ENCODE results near the gene SNX14.
"Not testable (repeated sequence)": the region's sequence is repeated elsewhere in the genome, so short reads cannot be mapped to it uniquely, and the experiment has no call there.

SNX14 gene

DNA sequence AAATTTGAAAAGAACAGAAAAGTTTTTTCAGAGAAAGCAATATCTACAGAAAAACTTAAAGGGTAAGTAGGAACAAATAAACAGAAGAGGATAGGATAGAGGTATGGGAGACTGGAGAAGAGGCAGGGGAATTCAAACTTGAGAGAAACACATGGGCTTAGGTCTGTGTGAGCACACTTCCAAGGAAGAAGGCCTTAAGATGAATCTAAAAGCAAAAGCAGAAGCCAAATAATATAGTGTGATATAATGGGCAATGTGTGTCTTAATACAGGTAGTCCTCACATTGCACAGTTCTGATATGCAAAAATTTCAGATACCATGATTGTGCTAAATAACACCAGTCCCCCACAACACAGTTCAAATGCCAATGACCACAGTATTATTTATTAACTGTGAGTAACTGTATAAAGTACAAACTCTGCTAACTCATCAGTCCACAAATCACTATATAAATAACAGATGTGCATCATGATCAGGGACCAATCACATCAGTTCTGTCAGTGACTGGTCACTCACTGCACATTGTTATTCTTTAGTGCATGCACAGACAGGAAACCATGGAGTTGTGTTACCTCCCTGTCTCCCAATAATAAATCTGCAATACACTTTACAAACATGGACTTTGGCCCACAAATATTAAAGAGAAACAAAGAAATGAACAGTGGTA, 18.6 kb downstream of the SNX14 start:
- FAIRE-seq (peak; percentile 72), DNase-seq (ENCODE audit: insufficient read length, low spot score) (no peak)
- no peak for TF ChIP-seq POLR2A (IDR thresholded peaks at IDR 0.05; ENCODE audit: low read depth, low read length)

DNA sequence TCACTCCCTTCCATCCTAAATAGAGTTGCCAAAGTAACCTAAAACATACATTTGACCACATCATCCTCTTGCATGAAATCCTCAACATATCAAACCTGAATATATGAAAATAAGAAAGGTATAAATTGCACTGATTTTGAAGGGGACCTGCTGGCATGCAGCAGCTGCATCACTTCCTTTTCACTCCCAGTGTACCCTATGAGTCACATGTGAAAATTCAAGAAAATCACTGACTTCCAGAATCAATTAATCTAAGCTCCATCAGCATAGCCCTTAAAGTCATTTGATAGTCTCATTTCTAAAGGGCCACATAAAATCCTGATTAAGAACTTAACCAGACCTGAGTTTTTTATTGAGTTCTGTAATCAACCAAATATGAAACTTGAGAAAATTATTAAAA, 24.3 kb downstream of the SNX14 start:
- no peak for TF ChIP-seq POLR2A (IDR thresholded peaks at IDR 0.05; ENCODE audit: low read depth, low read length)
- FAIRE-seq, result peak; percentile 83
- peak; percentile 14 for DNase-seq (ENCODE audit: insufficient read length, low spot score)

DNA sequence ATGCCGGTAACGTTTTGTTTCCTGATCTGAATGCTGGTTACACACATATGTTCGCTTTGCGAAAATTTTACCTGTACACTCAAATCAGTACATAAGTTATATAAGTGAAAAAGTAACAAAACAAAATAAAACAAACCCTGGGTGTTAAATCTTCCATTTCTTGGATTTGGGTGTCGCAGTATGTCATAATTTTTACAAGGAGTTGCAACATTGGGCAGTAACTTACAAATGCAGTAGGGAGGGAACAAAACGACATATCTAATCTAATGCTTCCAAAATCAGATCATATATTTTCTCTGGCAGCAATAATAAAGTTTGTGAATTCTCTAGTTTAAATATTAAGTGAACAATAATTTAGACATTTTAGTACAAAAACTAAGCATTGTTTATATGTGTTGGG, 25.2 kb downstream of the SNX14 start:
- TF ChIP-seq POLR2A (IDR thresholded peaks at IDR 0.05; ENCODE audit: low read depth, low read length), result no peak
- DNase-seq (ENCODE audit: insufficient read length, low spot score) (no peak), FAIRE-seq (peak; percentile 61)

DNA sequence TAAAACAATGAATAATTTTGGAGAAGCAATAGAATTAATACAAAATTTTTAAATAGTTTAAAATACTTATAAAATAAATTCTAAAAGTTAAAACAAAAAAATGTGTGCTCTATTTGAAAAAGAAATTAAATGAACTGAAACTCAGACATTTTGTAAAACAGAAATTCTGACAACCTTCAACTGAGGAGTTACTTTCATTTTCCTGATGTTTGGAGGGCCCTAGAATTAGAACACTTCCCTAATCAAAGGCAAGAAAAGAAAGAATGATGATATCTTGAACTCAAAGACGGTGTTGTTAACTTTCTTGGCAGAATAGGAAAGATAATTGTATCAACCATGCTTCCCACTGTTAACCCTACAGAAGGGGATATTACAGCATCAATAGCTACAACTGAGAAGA, 27.9 kb downstream of the SNX14 start:
- no peak for DNase-seq (ENCODE audit: insufficient read length, low spot score)
- FAIRE-seq, result peak; percentile 68
- no peak for TF ChIP-seq POLR2A (IDR thresholded peaks at IDR 0.05; ENCODE audit: low read depth, low read length)

DNA sequence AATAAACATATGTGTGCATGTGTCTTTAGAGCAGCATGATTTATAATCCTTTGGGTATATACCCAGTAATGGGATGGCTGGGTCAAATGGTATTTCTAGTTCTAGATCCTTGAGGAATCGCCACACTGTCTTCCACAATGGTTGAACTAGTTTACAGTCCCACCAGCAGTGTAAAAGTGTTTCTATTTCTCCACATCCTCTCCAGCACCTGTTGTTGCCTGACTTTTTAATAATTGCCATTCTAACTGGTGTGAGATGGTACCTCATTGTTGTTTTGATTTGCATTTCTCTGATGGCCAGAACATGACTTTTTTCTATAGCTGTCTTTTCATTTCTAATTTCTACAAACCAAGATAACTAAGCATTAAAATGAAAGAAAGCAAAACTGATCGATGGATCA, 29.4 kb downstream of the SNX14 start:
- FAIRE-seq, result not testable (repeated sequence)

DNA sequence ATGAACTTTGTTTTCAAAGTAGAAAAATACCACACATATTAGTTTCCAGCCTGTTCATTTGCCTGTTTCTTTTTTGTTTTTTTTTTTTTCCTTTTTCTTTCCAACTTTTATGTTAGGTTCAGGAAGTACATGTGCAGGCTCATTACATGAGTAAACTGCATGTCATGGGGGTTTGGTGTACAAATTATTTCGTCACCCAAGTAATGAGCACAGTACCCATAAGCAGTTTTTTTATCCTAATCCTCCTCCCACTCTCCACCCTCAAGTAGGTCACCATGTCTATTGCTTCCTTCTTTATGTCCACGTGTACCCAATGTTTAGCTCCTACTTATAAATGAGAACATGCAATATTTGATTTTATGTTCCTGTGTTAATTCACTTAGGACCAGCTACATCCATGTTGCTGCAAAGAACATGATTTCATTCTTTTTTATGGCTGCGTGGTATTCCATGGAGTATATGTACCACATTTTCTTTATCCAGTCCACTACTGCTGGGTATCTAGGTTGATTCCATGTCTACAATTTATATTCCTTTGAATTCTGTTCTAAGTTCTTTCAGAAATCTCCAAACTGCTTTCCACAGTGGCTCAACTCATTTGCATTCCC, 31.8 kb downstream of the SNX14 start:
- no peak for TF ChIP-seq POLR2A (IDR thresholded peaks at IDR 0.05; ENCODE audit: low read depth, low read length)
- DNase-seq (ENCODE audit: insufficient read length, low spot score), result no peak
- peak; percentile 41 for FAIRE-seq

More for the DNA sequence above, 29.4 kb downstream of the SNX14 start:
- not testable (repeated sequence) for DNase-seq (ENCODE audit: insufficient read length, low spot score)

DNA sequence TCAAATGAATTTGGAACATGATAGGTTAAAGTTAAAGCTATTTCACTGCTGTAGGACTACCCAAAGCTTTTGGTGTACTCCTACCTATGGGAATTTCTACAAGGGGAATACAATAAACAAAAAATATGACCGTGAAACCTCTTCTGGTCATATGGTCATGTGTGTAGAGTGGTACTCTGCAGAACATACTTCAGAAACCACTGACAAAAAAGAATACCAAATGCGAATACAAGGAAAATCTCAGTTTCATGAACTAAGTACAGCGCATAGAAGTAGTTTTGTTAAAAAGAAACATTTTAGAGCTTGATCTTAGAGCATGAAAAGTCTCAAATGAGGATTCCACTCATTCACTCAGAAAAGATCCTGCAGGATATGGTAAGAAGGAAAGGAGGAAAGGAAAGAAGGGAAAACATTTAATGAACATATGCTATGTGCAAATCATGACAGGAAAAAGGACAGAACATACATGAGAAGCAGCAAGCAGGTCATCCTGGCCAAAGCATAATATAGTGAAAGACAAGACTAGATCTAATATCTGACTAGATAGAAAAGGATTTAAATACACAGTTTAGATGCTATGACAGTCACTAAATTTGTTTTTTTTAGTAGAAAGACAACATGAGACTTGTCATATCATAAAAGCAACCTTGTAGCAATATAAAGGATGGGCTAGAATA, 36.5 kb downstream of the SNX14 start:
- DNase-seq (ENCODE audit: insufficient read length, low spot score) (no peak), FAIRE-seq (peak; percentile 75)
- TF ChIP-seq POLR2A (IDR thresholded peaks at IDR 0.05; ENCODE audit: low read depth, low read length), result no peak

DNA sequence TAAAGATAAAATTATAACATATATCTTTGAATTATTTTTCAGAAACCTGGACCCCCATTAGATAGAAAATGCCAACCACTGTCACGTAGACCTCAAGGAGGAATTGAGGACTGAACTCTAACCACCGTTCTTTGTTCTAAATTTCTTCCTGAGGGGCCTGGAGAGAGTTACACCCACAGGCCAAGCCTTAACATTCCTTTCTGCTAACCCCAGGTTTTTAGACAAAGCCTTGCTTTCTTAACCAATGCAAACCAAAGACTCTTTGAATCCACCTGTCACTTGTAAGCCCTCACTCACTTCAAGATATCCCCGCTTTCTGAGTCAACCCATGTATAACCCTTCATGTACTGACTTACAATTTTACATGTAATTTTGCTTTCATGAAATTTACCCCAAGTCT, 41.0 kb downstream of the SNX14 start:
- FAIRE-seq, result no peak
- no peak for TF ChIP-seq POLR2A (IDR thresholded peaks at IDR 0.05; ENCODE audit: low read depth, low read length)
- no peak for DNase-seq (ENCODE audit: insufficient read length, low spot score)

DNA sequence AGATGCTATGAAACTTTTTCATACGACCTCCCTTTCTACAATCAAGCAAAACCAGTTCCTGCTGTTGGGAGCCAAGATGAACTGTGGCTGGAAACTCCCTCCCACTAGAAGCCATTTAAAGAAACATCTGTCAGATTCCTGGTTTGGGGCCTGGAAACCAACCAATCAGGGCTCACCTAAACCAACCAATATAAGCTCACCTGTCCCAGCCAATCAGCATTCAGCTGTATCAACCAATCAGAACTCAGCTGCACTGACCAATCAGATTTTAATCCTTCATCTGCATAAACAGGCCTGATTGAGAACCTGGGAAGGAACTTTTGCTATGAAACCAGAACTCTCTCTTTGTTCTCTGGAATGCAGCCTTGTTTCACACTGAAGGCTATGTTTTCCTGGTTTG, 42.4 kb downstream of the SNX14 start:
- no peak for TF ChIP-seq POLR2A (IDR thresholded peaks at IDR 0.05; ENCODE audit: low read depth, low read length)
- DNase-seq (ENCODE audit: insufficient read length, low spot score), result no peak
- FAIRE-seq, result peak; percentile 64

DNA sequence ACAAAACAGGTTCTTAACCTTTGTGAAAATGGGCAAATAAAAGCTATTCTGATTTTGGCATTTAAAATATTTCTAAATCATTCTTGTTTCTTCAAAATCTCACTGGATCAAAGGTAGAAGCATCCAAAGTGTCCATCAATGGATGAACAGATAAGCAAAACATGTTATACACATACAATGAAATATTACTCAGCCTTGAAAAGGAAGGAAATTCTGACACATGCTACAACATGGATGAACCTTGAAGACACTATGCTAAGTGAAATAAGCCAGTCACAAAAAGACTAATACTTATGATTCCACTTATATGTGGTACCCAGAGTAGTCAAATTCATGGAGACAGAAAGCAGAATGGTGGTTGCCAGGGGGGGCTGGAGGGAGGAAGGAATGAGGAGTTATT, 45.9 kb downstream of the SNX14 start:
- FAIRE-seq (peak; percentile 45), DNase-seq (ENCODE audit: insufficient read length, low spot score) (no peak)
- TF ChIP-seq POLR2A (IDR thresholded peaks at IDR 0.05; ENCODE audit: low read depth, low read length), result no peak

DNA sequence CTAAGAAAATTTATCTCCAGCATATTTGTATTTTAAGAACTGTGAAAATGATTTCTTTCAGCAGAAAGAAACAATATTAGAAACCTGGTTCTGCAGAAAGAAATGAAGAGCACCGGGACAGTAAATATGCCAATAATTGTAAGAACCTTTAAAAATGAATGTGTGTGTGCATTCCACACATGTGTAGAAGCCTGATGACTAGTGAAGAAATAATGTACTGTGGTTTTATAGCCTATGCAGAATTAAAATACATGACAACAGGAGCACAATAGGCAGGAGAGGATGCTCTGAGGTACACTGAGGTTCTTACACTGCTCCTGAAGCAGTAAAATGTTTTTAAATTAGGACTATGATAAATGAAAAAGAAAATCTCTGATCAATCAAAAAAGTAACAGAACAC, 48.9 kb downstream of the SNX14 start:
- FAIRE-seq, result peak; percentile 30
- DNase-seq (ENCODE audit: insufficient read length, low spot score), result no peak
- TF ChIP-seq POLR2A (IDR thresholded peaks at IDR 0.05; ENCODE audit: low read depth, low read length), result no peak

DNA sequence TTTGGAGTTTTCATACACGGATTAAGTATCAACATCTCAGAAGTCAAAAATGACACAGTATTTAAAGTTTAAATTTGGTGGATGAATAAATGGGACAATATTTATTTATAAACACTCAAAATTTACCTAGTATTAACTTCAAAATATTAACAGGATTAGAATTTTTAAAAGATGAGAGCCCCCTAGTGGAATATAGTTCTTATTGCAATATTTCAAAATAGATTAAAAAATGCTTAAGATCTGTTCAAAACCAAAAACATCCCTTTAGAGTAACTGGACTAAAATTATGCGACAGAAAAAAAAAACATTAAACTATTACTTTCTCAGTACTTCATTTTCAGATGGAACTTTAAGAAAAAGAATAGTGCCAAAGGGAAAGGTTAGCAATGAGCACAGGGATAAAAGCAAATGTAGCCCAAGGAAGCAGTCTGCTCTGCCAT, 56.6 kb downstream of the SNX14 start:
- no peak for FAIRE-seq
- DNase-seq (ENCODE audit: insufficient read length, low spot score), result no peak
- TF ChIP-seq POLR2A (IDR thresholded peaks at IDR 0.05; ENCODE audit: low read depth, low read length), result no peak

DNA sequence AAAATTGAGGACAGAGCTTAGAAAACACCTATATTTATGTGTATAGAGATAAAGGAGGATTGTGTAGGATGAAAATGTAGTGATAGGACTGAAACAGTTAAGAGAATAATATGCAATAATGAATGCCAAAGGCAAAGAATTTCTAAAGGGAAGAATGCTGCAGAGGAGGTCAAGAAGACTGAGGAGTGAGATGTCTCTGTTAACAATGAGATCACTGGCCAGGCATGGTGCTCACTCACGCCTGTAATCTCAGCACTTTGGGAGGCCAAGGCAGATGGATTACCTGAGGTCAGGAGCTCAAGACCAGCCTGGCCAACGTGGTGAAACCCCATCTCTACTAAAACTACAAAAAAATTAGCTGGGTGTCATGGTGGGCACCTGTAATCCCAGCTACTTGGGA, 69.4 kb downstream of the SNX14 start:
- FAIRE-seq; DNase-seq (ENCODE audit: insufficient read length, low spot score): not testable (repeated sequence)

DNA sequence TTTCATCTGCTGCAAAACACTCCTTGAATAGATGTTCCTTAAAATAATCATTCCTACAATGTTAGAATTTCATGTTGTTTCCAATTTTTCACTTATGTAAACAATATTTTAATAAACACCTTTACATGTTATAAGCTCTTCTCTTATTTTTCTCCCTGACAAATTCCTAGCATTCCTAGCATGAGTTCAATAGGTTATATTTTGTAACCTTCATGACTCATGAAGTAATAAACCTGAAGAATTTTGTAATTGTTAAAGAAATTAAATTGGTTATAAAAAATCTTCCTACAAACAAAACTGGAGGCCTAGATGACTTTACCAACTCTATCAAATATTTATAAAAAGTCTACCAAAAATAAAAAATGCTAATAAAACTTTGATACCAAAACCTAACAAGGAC, 77.5 kb downstream of the SNX14 start:
- no peak for TF ChIP-seq POLR2A (IDR thresholded peaks at IDR 0.05; ENCODE audit: low read depth, low read length)
- FAIRE-seq (no peak), DNase-seq (ENCODE audit: insufficient read length, low spot score) (peak; percentile 9)
